NCI-H1694 treated with DMSO at 0.1 percent for 48 hours (cell line): ENCODE measurements around the gene CYP2D6.
"Not testable (repeated sequence)": the region's sequence is repeated elsewhere in the genome, so short reads cannot be mapped to it uniquely, and the experiment has no call there.

Experiments used
- DNase-seq: peaks from one replicate; lab custom pipeline; 2025; lab: John Stamatoyannopoulos, UW

CYP2D6 gene

GRCh38 chr22:42158456-42159132, 28.0 kb upstream of the CYP2D6 start:
- no peak for DNase-seq

GRCh38 chr22:42156598-42156997, 26.0 kb upstream of the CYP2D6 start:
- no peak for DNase-seq

GRCh38 chr22:42156121-42156520, 25.5 kb upstream of the CYP2D6 start:
- no peak for DNase-seq

GRCh38 chr22:42155053-42155543, 24.5 kb upstream of the CYP2D6 start:
- DNase-seq = no peak

- no peak for DNase-seq
These were observed 23.9 kb upstream of the CYP2D6 start for GRCh38 chr22:42154293-42155052.

GRCh38 chr22:42152661-42153270, 22.2 kb upstream of the CYP2D6 start:
- no peak for DNase-seq

- DNase-seq = no peak
These were observed 21.5 kb upstream of the CYP2D6 start for GRCh38 chr22:42151924-42152635.

GRCh38 chr22:42150727-42151590, 20.3 kb upstream of the CYP2D6 start:
- DNase-seq = no peak

- not testable (repeated sequence) for DNase-seq
These were observed 19.2 kb upstream of the CYP2D6 start for GRCh38 chr22:42149798-42150197.

- no peak for DNase-seq
These were observed 14.6 kb upstream of the CYP2D6 start for GRCh38 chr22:42145175-42145574.

- not testable (repeated sequence) for DNase-seq
These were observed 13.5 kb upstream of the CYP2D6 start for GRCh38 chr22:42143859-42144822.

GRCh38 chr22:42142771-42143461, 12.3 kb upstream of the CYP2D6 start:
- DNase-seq = no peak

GRCh38 chr22:42141307-42142057, 10.9 kb upstream of the CYP2D6 start:
- not testable (repeated sequence) for DNase-seq

GRCh38 chr22:42140153-42140552, 9.5 kb upstream of the CYP2D6 start:
- not testable (repeated sequence) for DNase-seq

GRCh38 chr22:42139508-42139907, 8.9 kb upstream of the CYP2D6 start:
- not testable (repeated sequence) for DNase-seq

GRCh38 chr22:42138972-42139371, 8.4 kb upstream of the CYP2D6 start:
- DNase-seq = no peak

GRCh38 chr22:42138122-42138770, 7.6 kb upstream of the CYP2D6 start:
- DNase-seq = no peak

- not testable (repeated sequence) for DNase-seq
These were observed 5.1 kb upstream of the CYP2D6 start for GRCh38 chr22:42135688-42136087.
